GM23248 (cell line): Measurements from ENCODE around the gene OSCAR. TPM values are rescaled to one million over a fixed set of nuclear protein-coding genes. Genes with fewer than 3 reads are reported as not detected.

ENCODE experiments used
- DNase-seq: peaks from one replicate; pipeline ENCODE4 v3.0.0-alpha.2; 2015
- H2AFZ ChIP-seq: fragments of 200-600 bp; sonication (generic); 2 replicates; pipeline ENCODE4 v1.6.1; 2016; ENCODE audit warnings: antibody characterized with exemption
- H3F3A ChIP-seq: fragments of 200-600 bp; sonication (generic); 2 replicates; pipeline ENCODE4 v1.6.1; 2016; ENCODE audit warnings: mild to moderate bottlenecking, antibody characterized with exemption, mixed run types; ENCODE audit not compliant: insufficient read depth
- H3K27ac ChIP-seq: fragments of 200-600 bp; sonication (generic); 2 replicates; pipeline ENCODE4 v1.5.1; 2016; ENCODE audit warnings: mild to moderate bottlenecking
- H3K27me3 ChIP-seq: fragments of 200-600 bp; sonication (generic); replicated peaks from 2 replicates; pipeline ENCODE4 v1.6.1; 2016; ENCODE audit warnings: mild to moderate bottlenecking; ENCODE audit not compliant: insufficient read depth
- H3K36me3 ChIP-seq: fragments of 200-600 bp; sonication (generic); 2 replicates; pipeline ENCODE4 v1.6.1; 2016; ENCODE audit warnings: low read depth, mild to moderate bottlenecking
- H3K4me1 ChIP-seq: fragments of 200-600 bp; sonication (generic); 2 replicates; pipeline ENCODE4 v1.6.1; 2016; ENCODE audit warnings: mild to moderate bottlenecking; ENCODE audit not compliant: insufficient read depth
- H3K4me2 ChIP-seq: fragments of 200-600 bp; sonication (generic); one replicate; pipeline ENCODE4 v1.6.1; 2016; ENCODE audit warnings: mild to moderate bottlenecking; ENCODE audit not compliant: unreplicated experiment
- H3K4me3 ChIP-seq: fragments of 200-600 bp; sonication (generic); 2 replicates; pipeline ENCODE4 v1.5.1; 2016; ENCODE audit warnings: mild to moderate bottlenecking
- H3K79me2 ChIP-seq: fragments of 200-600 bp; sonication (generic); 2 replicates; pipeline ENCODE4 v1.6.1; 2016; ENCODE audit warnings: mild to moderate bottlenecking; ENCODE audit not compliant: insufficient read depth
- H3K9ac ChIP-seq: fragments of 200-600 bp; sonication (generic); 2 replicates; pipeline ENCODE4 v1.6.1; 2016; ENCODE audit warnings: mild to moderate bottlenecking
- H3K9me2 ChIP-seq: fragments of 200-600 bp; sonication (generic); 2 replicates; pipeline ENCODE4 v1.6.1; 2016; ENCODE audit warnings: mixed run types, mild to moderate bottlenecking, moderate library complexity; ENCODE audit not compliant: insufficient read depth
- H3K9me3 ChIP-seq: fragments of 200-600 bp; sonication (generic); one replicate; pipeline ENCODE4 v1.6.1; 2017; ENCODE audit warnings: low read depth
- H4K20me1 ChIP-seq: fragments of 200-600 bp; sonication (generic); 2 replicates; pipeline ENCODE4 v1.6.0; 2016; ENCODE audit not compliant: insufficient read depth
- EZH2 ChIP-seq: fragments of 200-600 bp; sonication (generic); IDR thresholded peaks from 2 replicates; pipeline ENCODE4 v1.6.1; 2018; ENCODE audit warnings: antibody characterized with exemption, mild to moderate bottlenecking; ENCODE audit not compliant: insufficient read depth, poor library complexity, severe bottlenecking
- EZH2phosphoT487 ChIP-seq: fragments of 200-600 bp; sonication (generic); IDR thresholded peaks from 2 replicates; pipeline ENCODE4 v1.6.1; 2018; ENCODE audit warnings: antibody characterized with exemption, moderate library complexity, mild to moderate bottlenecking, low read depth; ENCODE audit not compliant: insufficient read depth
- WGBS, 2 experiments: methylation state at CpG; one replicate each; pipeline ENCODE4 v1.1.6; 2015 to 2017; ENCODE audit warnings: low lambda C conversion rate in 2 of 2, low coverage in 1 of 2; ENCODE audit errors: missing lambda C conversion rate in 2 of 2; 5-methylcytosine and 5-hydroxymethylcytosine counted together
- in situ Hi-C: fragments of 300-500 bp; cut with MboI; formaldehyde crosslinking; loops from 2 replicates; pipeline ENCODE4 v1.15.0; 2020
- polyA plus RNA-seq: library from polyadenylated mRNA; unstranded; fragments of >200 nt; fragmentation: Nextera tagmentation; extraction: Ambion mirVana; gene quantifications from 2 replicates; pipeline ENCODE4 v1.2.1, GENCODE V29; 2016
- total RNA-seq: library from RNA; depleted of rRNA; stranded (reverse); fragments of >200 nt; shearing (Covaris generic); gene quantifications from 2 replicates; pipeline ENCODE4 v1.2.3, GENCODE V29; 2014

The OSCAR gene
- total and polyA plus RNA-seq, 2 experiments from 2014 or later: 0.54 to 2.2 TPM

DNA sequence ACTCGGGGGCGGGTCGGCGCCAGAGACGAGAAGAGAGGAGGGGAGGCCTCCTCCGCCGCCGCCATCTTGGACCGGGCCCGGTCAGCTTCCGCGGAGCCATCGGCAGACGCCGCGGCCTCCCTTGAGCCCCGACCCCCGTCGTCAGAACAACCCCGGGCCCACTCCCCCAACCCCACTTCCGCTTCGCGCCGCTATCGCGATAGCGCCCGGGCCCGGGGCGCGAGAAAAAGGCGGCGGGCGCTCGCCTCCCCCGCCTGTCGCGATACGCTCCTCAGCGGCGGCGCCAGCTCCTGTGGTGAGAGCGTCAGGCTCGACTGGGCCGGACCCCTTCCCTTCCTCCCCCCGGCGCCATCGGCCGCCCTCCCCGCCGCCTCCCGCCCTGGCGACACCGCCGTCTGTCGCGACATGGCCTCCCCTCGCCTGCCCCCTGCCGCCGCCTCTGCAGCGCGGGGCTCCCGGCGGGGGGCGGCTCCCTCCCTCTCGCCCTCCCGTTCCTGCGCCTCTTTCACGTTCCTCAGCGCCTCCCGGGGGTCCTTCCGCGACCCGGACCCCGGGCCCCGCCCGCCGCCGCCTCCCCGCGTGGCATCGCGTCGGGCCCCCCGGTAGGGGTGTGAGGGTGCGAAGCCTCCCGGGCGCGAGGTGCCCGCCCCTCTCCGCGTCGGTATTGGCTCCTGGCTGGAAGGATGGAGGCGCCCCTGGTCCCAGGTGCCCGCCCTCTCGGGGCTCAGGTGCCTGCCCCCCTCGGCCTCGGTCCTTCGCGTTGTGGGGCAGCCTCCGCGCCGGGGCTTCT, 37.3 kb upstream of the OSCAR start, which contains the start of gene CNOT3:
TSS of gene CNOT3 (plus strand) at position 64 of the 790 bp plus-strand sequence. CDS start 5,217 bp downstream, outside the sequence.
- H3K4me1 ChIP-seq: peaks cover 26% of the 10 kb centered on the region
- 0 out of 2 replicates have a peak, but pooled peaks cover 4% of the 10 kb centered on the region for H3K36me3 ChIP-seq
- peaks cover 13% of the 10 kb centered on the region; the same call in 1 of the 2 replicates for H3F3A ChIP-seq
- peak within 1 kb of the TSS; percentile 89 for H2AFZ ChIP-seq
- no peak for TF ChIP-seq EZH2
- no peaks in the 10 kb centered on the region for H3K9me2 ChIP-seq
- H3K9ac ChIP-seq: peak within 1 kb of the TSS; percentile 98
- peak within 1 kb of the TSS; percentile 78 for H3K4me3 ChIP-seq
- peak within 1 kb of the TSS; percentile 84 for H3K4me2 ChIP-seq
- H3K27ac ChIP-seq: peak within 1 kb of the TSS; percentile 77
- peaks cover 53% of the 10 kb centered on the region for H3K79me2 ChIP-seq
- WGBS, 2 experiments: 2 to 3% methylated on average over 51 to 93 of the region's 103 CpGs
- no peaks in the 10 kb centered on the region for H3K27me3 ChIP-seq
- DNase-seq: peak; percentile 49
- no peaks in the 10 kb centered on the region for H3K9me3 ChIP-seq
- H4K20me1 ChIP-seq: peaks cover 4% of the 10 kb centered on the region; the same call in 1 of the 2 replicates
- in situ Hi-C loops: no loop called here

GRCh38 chr19:54136864-54137698, 36.5 kb upstream of the OSCAR start:
- peak; percentile 100 for DNase-seq
- H3K9ac ChIP-seq: peak overlapping the region; percentile 98
- WGBS, 2 experiments: 1 to 2% methylated on average over 43 to 46 of the region's 46 CpGs
- peaks cover 22% of the 10 kb centered on the region for H3K4me1 ChIP-seq
- H3K27me3 ChIP-seq: no peaks in the 10 kb centered on the region
- TF ChIP-seq EZH2 (no peak), EZH2phosphoT487 (no peak)
- no peaks in the 10 kb centered on the region for H3K9me3 ChIP-seq
- H2AFZ ChIP-seq: peak overlapping the region; percentile 89
- H4K20me1 ChIP-seq: peaks cover 4% of the 10 kb centered on the region; the same call in 1 of the 2 replicates
- peaks cover 13% of the 10 kb centered on the region; the same call in 1 of the 2 replicates for H3F3A ChIP-seq
- H3K4me2 ChIP-seq: peak overlapping the region; percentile 81
- H3K79me2 ChIP-seq: peaks cover 45% of the 10 kb centered on the region
- H3K27ac ChIP-seq: peak overlapping the region; percentile 77
- H3K4me3 ChIP-seq: peak overlapping the region; percentile 78
- no peaks in the 10 kb centered on the region for H3K9me2 ChIP-seq
- H3K36me3 ChIP-seq: no peaks in the 10 kb centered on the region
- in situ Hi-C loops: no loop called here

GRCh38 chr19:54136086-54136863, 35.7 kb upstream of the OSCAR start:
- DNase-seq: peak; percentile 59

More at GRCh38 chr19:54136086-54136863, 35.7 kb upstream of the OSCAR start:
- Histone ChIP-seq H3K9ac (peak overlapping the region; percentile 63), H3F3A (peaks cover 11% of the 10 kb centered on the region; the same call in 1 of the 2 replicates), H3K4me3 (peak overlapping the region; percentile 77), H3K27ac (peak overlapping the region; percentile 66), H2AFZ (peak overlapping the region; percentile 89), H3K4me1 (peaks cover 16% of the 10 kb centered on the region), H3K4me2 (peak overlapping the region; percentile 81), H3K27me3 (no peaks in the 10 kb centered on the region), H3K36me3 (no peaks in the 10 kb centered on the region; the same call in 1 of the 2 replicates), H3K79me2 (peaks cover 37% of the 10 kb centered on the region), H3K9me2 (no peaks in the 10 kb centered on the region), H3K9me3 (no peaks in the 10 kb centered on the region), H4K20me1 (peaks cover 4% of the 10 kb centered on the region; the same call in 1 of the 2 replicates)
- TF ChIP-seq EZH2 (no peak), EZH2phosphoT487 (no peak)
- 2% methylated on average over 30 of the region's 30 CpGs for WGBS, 2 experiments
- in situ Hi-C loops: no loop called here
